NB4 (cell line): Measurements from ENCODE around the gene GAS7.

ENCODE experiments used
- CTCF ChIP-seq: IDR thresholded peaks from one replicate; pipeline ENCODE4 v1.5.1; 2012; ENCODE audit warnings: low read depth, low read length
- MAX ChIP-seq: IDR thresholded peaks from 2 replicates; pipeline ENCODE4 v1.6.1; 2011; ENCODE audit warnings: low read depth, low read length
- MYC ChIP-seq: IDR thresholded peaks from 2 replicates; pipeline ENCODE4 v1.6.1; 2011; ENCODE audit warnings: low read depth, low read length
- POLR2A ChIP-seq: IDR thresholded peaks from 2 replicates; pipeline ENCODE4 v1.6.1; 2011; ENCODE audit warnings: mild to moderate bottlenecking; ENCODE audit not compliant: insufficient read length; ENCODE audit errors: extremely low read depth

GRCh38 chr17:9979463-9979995 is 218.9 kb downstream of the GAS7 start:
- TF ChIP-seq CTCF: no peak
- TF ChIP-seq POLR2A: no peak
- no peak for TF ChIP-seq MAX
- no peak for TF ChIP-seq MYC
